NAMALWA (cell line): ENCODE measurements around the gene PBX3.

Experiments
- DNase-seq: peaks from one replicate; pipeline ENCODE4 v3.0.0-alpha.2; 2015; ENCODE audit warnings: low spot score

Gene PBX3

GRCh38 chr9:125998837-125999503, 251.8 kb downstream of the PBX3 start:
- DNase-seq, result no peak

- no peak for DNase-seq
These were observed 252.3 kb downstream of the PBX3 start for GRCh38 chr9:125999504-125999881.

- no peak for DNase-seq
These were observed 253.1 kb downstream of the PBX3 start for GRCh38 chr9:126000256-126000655.

GRCh38 chr9:126000731-126001580, 253.8 kb downstream of the PBX3 start:
- no peak for DNase-seq

- DNase-seq, result no peak
These were observed 254.5 kb downstream of the PBX3 start for GRCh38 chr9:126001581-126002225.

GRCh38 chr9:126002476-126003350, 255.5 kb downstream of the PBX3 start:
- DNase-seq, result no peak

DNA sequence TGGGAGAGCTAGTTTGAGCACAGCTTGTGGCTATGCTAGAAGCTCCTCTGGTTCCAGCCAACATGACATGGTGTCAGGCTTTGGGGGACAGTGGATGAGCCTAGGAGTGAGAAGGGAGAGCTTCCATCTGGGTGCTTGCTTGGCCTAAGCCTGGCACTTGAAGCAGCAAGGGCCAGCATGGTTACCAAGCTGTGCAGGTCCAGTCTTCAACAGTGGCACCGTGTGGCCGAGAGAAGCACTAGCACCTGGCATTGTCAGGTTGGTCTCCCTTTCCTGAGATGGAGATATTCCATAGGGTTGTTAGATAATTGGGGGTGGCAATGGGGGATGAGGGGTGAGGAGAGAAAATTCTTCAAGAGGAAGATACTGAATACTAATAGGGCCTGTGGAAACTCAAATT, 261.9 kb downstream of the PBX3 start:
- peak; percentile 14 for DNase-seq

- DNase-seq, result no peak
These were observed 267.6 kb downstream of the PBX3 start for GRCh38 chr9:126014726-126015125.

- DNase-seq, result no peak
These were observed 268.3 kb downstream of the PBX3 start for GRCh38 chr9:126015424-126015823.

DNA sequence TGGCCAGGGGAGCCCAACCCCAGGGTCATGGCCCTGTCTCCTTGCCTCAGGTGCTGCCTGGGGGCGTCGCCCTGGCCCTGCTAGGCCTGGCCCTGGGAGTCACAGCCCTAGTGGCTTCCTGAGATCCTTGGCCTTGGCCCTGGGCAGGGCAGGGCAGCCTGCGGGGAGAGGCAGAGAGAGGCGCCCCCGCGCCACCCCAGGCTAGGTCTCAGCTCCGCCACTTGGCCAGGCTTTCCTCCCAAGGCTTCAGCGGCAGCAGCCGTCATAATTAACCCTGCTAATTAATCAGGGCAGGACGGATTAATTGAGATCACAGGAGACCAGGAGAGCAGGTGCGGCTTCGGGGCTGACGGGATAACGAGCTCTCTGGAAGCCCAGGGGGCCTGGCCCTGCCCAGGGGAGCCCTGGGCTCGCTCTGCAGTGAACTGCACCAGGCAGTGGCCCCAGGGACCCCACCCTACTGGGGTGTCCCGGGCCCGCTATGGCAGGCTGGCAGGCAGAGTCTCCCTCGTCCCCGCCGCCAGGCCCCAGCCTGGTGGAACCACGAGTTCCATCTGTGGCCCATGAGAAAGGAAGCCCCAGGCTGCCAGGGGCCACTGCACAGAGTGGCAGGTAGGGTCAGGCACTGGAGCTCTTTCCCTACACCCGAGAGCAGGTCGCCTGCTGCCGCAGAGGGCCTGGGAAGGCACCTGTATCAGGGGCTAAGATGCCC, 269.6 kb downstream of the PBX3 start:
- DNase-seq, result no peak
